Caco-2 (cell line): ENCODE results near the gene COTL1. TPM values are rescaled to one million over a fixed set of nuclear protein-coding genes. Genes with fewer than 3 reads are reported as not detected.

Experiments
- BruUV-seq: library from RNA; stranded (reverse); fragments of 400-500 nt; replicated peaks from 2 replicates; lab custom pipeline; 2021; lab: Mats Ljungman, UMichigan
- CTCF ChIA-PET: fragments of 300-600 bp; sonication (Branson Sonifier 250); formaldehyde crosslinking; loops from one replicate; lab custom pipeline; 2022; ENCODE audit warnings: antibody characterized with exemption; lab: Charles Lee
- POLR2A ChIA-PET: fragments of 300-600 bp; sonication (Branson Sonifier 250); formaldehyde crosslinking; loops from one replicate; lab custom pipeline; 2022; ENCODE audit warnings: antibody characterized with exemption; lab: Charles Lee
- DNase-seq, 2 experiments: peaks; one replicate each; pipeline versions ENCODE4 v3.0.0 to v3.0.0-alpha.2; 2020 to 2022
- H3K27me3 ChIP-seq: replicated peaks from 2 replicates; pipeline ENCODE4 v1.6.0; 2011; ENCODE audit warnings: low read length; ENCODE audit not compliant: control insufficient read depth, insufficient read depth
- H3K36me3 ChIP-seq: 2 replicates; pipeline ENCODE4 v1.5.1; 2011; ENCODE audit warnings: low read length; ENCODE audit not compliant: control insufficient read depth, insufficient read depth
- H3K4me1 ChIP-seq: fragments of 250-450 bp; sonication (Bioruptor Pico); 2 replicates; pipeline ENCODE4 v1.5.1; 2020; ENCODE audit warnings: mild to moderate bottlenecking
- H3K4me3 ChIP-seq: 2 replicates; pipeline ENCODE4 v1.5.1; 2011; ENCODE audit warnings: low read depth, mild to moderate bottlenecking, control low read depth, low read length
- H3K9me3 ChIP-seq: fragments of 250-450 bp; sonication (Bioruptor Pico); 2 replicates; pipeline ENCODE4 v1.5.1; 2020; ENCODE audit warnings: mild to moderate bottlenecking, moderate library complexity
- H3K27ac Mint-ChIP-seq: one replicate; pipeline ENCODE4 v1.8.0; 2022; ENCODE audit warnings: mixed read lengths; ENCODE audit not compliant: unreplicated experiment
- H3K27me3 Mint-ChIP-seq: one replicate; pipeline ENCODE4 v1.8.0; 2022; ENCODE audit warnings: mixed read lengths; ENCODE audit not compliant: insufficient read depth, unreplicated experiment
- H3K36me3 Mint-ChIP-seq: one replicate; pipeline ENCODE4 v1.8.0; 2022; ENCODE audit warnings: mild to moderate bottlenecking, mixed read lengths; ENCODE audit not compliant: insufficient read depth, unreplicated experiment
- H3K4me1 Mint-ChIP-seq: one replicate; pipeline ENCODE4 v1.8.0; 2022; ENCODE audit warnings: low read depth, mixed read lengths; ENCODE audit not compliant: unreplicated experiment
- H3K4me3 Mint-ChIP-seq: one replicate; pipeline ENCODE4 v1.8.0; 2022; ENCODE audit warnings: mild to moderate bottlenecking, moderate library complexity, mixed read lengths; ENCODE audit not compliant: unreplicated experiment
- H3K9me3 Mint-ChIP-seq: one replicate; pipeline ENCODE4 v1.8.0; 2022; ENCODE audit warnings: mixed read lengths; ENCODE audit not compliant: unreplicated experiment
- CTCF ChIP-seq, 2 experiments: fragments of 200-600 bp in 1 of 2; IDR thresholded peaks; 1 replicate in 1 of 2; 2 replicates in 1 of 2; pipeline versions ENCODE4 v1.5.1 to v1.8.0; 2011 to 2022; ENCODE audit warnings: antibody characterized with exemption in 1 of 2, control low read depth in 1 of 2, inconsistent platforms in 1 of 2, low read depth in 1 of 2, low read length in 1 of 2, mild to moderate bottlenecking in 1 of 2, moderate library complexity in 1 of 2; ENCODE audit not compliant: insufficient read depth in 1 of 2, severe bottlenecking in 1 of 2, unreplicated experiment in 1 of 2
- intact Hi-C: fragments of 100-400 bp; cut with micrococcal nuclease; formaldehyde crosslinking; loops from one replicate; pipeline ENCODE4 v1.10.0; 2022; ENCODE audit not compliant: unreplicated experiment
- total RNA-seq: library from RNA; stranded (reverse); gene quantifications from 2 replicates; pipeline ENCODE4 v1.2.3, GENCODE V29; 2022

Gene COTL1
- total RNA-seq, 1 experiment from 2014 or later, result 434 TPM

DNA sequence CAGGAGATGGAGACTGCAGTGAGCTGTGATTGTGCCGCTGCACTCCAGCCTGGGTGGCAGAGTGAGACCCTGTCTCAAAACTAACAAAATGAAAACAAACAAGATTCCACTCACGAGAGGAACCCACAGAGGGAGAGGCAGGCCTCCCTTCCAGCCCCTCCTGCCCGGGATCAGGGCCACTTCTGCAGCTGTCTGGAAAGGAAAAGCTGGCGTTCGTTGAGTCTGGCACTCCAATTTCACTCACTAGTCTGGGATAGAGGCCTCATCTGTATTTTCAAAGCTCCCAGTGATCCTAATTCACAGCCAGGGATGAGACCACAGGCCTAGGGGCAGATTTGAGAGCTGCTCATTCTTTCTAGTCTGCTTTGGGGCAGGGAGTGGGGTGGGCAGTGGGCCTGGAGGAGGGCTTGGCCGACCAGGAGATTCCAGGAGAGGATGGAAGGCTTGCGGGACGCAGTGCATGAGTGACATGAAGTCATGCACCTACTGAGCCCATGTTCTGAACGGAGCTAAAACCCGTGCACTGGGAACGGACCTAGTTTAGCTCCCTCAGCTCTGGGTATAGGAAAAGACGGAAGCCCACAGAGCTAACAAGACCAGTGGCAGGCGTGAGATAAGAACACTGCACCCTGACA is 54.0 kb downstream of the COTL1 start:
- Mint-ChIP-seq H3K36me3 (peaks cover 93% of the 10 kb centered on the region), H3K27me3 (no peaks in the 10 kb centered on the region), H3K27ac (peak overlapping the region; percentile 7), H3K4me3 (no peak overlapping the region), H3K4me1 (peaks cover 43% of the 10 kb centered on the region), H3K9me3 (no peaks in the 10 kb centered on the region)
- no TSS peak for BruUV-seq
- POLR2A ChIA-PET, result interaction anchor here (0.5 kb wide), 1 partner anchor 196 kb away, joined by 3 read pairs; the partner anchor contains the start of gene ATP2C2
- Histone ChIP-seq H3K4me3 (no peak overlapping the region), H3K36me3 (no peaks in the 10 kb centered on the region), H3K9me3 (no peaks in the 10 kb centered on the region; the same call in 1 of the 2 replicates), H3K27me3 (no peaks in the 10 kb centered on the region), H3K4me1 (peaks cover 49% of the 10 kb centered on the region)
- intact Hi-C loops, result no loop called here
- no peak for DNase-seq
- CTCF ChIA-PET, result no interaction called here
- no peak for TF ChIP-seq CTCF (IDR thresholded peaks at IDR 0.05; ENCODE audit: insufficient read depth in 1 of 2, low read depth in 1 of 2, low read length in 1 of 2, severe bottlenecking in 1 of 2, unreplicated experiment in 1 of 2)

- ChIA-PET POLR2A (no interaction called here), CTCF (interaction anchor here (0.7 kb wide), 1 partner anchor 34 kb away, joined by 3 read pairs; no protein-coding TSS in a partner anchor)
- intact Hi-C loops, result no loop called here
Observed at GRCh38 chr16:84563064-84563715, 54.7 kb downstream of the COTL1 start.

More at GRCh38 chr16:84563064-84563715, 54.7 kb downstream of the COTL1 start:
- Mint-ChIP-seq H3K4me3 (no peak overlapping the region), H3K36me3 (peaks cover 87% of the 10 kb centered on the region), H3K9me3 (no peaks in the 10 kb centered on the region), H3K4me1 (peaks cover 42% of the 10 kb centered on the region), H3K27me3 (no peaks in the 10 kb centered on the region), H3K27ac (peak overlapping the region; percentile 7)
- no peak for TF ChIP-seq CTCF (IDR thresholded peaks at IDR 0.05; ENCODE audit: insufficient read depth in 1 of 2, low read depth in 1 of 2, low read length in 1 of 2, severe bottlenecking in 1 of 2, unreplicated experiment in 1 of 2)
- Histone ChIP-seq H3K4me1 (peaks cover 47% of the 10 kb centered on the region), H3K9me3 (no peaks in the 10 kb centered on the region; the same call in 1 of the 2 replicates), H3K27me3 (no peaks in the 10 kb centered on the region), H3K36me3 (no peaks in the 10 kb centered on the region), H3K4me3 (no peak overlapping the region)
- DNase-seq, result no peak
- BruUV-seq, result no TSS peak
